Keratinocyte (primary cell): ENCODE measurements around the gene ALDH4A1.

ENCODE experiments used
- EZH2 ChIP-seq: IDR thresholded peaks from one replicate; pipeline ENCODE4 v1.6.1; 2012; ENCODE audit warnings: inconsistent platforms, mild to moderate bottlenecking, low read length, moderate library complexity
- TF ChIP-seq, protein P1 (sequence below), 3 experiments: IDR thresholded peaks in 1 of 3; conservative IDR thresholded peaks in 1 of 3; optimal IDR thresholded peaks in 1 of 3; 2 replicates in 2 of 3; 3 replicates in 1 of 3; pipeline versions ENCODE3 to v1.5.1; 2011; ENCODE audit warnings: low read length in 3 of 3, mild to moderate bottlenecking in 3 of 3, moderate library complexity in 2 of 3, control low read depth in 1 of 3, inconsistent platforms in 1 of 3; ENCODE audit not compliant: insufficient read depth in 2 of 3; ENCODE audit errors: extremely low read depth in 1 of 3

DNA sequence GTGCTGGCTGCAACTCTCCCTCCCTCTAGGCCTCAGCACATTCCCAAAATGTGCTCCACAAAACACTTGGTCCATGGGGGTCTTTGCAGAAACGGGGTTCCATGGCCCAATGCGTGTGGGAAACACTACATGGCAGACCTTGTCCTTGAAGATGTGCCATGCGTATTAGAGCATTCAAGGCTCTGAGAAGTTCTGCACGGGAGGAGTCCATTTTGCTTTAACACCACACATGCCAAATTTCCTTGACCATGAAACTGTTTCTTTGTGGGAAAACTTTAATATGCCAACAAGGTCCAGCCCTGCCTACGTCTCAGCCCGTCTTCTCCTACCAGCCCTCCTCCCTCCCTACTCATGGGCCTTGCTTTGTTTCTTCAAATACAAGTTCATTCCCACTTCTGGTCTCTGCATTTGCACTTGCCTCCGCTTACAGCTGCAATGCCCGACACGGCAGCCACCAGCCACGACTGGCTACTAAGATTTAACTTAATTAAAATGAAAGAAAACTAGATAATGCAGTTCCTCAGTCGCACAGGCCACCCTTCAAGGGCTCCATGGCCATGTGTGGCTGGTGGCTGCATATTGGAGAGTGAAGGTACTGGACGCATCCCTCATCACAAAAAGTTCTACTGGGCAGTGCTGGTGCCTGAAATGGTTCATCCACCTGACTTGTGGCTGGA is 23.7 kb downstream of the ALDH4A1 start:
- TF ChIP-seq, protein P1, sequence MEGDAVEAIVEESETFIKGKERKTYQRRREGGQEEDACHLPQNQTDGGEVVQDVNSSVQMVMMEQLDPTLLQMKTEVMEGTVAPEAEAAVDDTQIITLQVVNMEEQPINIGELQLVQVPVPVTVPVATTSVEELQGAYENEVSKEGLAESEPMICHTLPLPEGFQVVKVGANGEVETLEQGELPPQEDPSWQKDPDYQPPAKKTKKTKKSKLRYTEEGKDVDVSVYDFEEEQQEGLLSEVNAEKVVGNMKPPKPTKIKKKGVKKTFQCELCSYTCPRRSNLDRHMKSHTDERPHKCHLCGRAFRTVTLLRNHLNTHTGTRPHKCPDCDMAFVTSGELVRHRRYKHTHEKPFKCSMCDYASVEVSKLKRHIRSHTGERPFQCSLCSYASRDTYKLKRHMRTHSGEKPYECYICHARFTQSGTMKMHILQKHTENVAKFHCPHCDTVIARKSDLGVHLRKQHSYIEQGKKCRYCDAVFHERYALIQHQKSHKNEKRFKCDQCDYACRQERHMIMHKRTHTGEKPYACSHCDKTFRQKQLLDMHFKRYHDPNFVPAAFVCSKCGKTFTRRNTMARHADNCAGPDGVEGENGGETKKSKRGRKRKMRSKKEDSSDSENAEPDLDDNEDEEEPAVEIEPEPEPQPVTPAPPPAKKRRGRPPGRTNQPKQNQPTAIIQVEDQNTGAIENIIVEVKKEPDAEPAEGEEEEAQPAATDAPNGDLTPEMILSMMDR (optimal IDR thresholded peaks at IDR 0.05 in 1 of 3, IDR thresholded peaks at IDR 0.05 in 1 of 3, conservative IDR thresholded peaks at IDR 0.05 in 1 of 3; ENCODE audit: extremely low read depth in 1 of 3, insufficient read depth in 2 of 3, low read length in 3 of 3) = no peak
- no peak for TF ChIP-seq EZH2
